Right forelimb (tissue), 1 donor: ENCODE results near the gene CATSPER1.

Experiments
- DNase-seq: peaks from one replicate; pipeline ENCODE4 v3.0.0-alpha.2; 2018

CATSPER1 gene

GRCh38 chr11:65967329-65967934 lies 58.8 kb downstream of the CATSPER1 start:
- DNase-seq = no peak
